Measurements from ENCODE around the gene NRP2. TPM values are rescaled to one million over a fixed set of nuclear protein-coding genes. Genes with fewer than 3 reads are reported as not detected.

NRP2 gene
- total RNA-seq, 2 experiments from 2014 or later = 0.26 to 5.7 TPM

- Mint-ChIP-seq H3K27me3 (peaks cover 19% of the 10 kb centered on the region), H3K9me3 (ENCODE audit: low read depth) (no peaks in the 10 kb centered on the region), H3K4me3 (no peak overlapping the region), H3K36me3 (no peaks in the 10 kb centered on the region), H3K27ac (no peak overlapping the region), H3K4me1 (no peaks in the 10 kb centered on the region)
- CTCF ChIA-PET = no interaction called here
- ATAC-seq (no peak), DNase-seq (no peak)
Measured at GRCh38 chr2:205836477-205837221, 154.3 kb downstream of the NRP2 start.

DNA sequence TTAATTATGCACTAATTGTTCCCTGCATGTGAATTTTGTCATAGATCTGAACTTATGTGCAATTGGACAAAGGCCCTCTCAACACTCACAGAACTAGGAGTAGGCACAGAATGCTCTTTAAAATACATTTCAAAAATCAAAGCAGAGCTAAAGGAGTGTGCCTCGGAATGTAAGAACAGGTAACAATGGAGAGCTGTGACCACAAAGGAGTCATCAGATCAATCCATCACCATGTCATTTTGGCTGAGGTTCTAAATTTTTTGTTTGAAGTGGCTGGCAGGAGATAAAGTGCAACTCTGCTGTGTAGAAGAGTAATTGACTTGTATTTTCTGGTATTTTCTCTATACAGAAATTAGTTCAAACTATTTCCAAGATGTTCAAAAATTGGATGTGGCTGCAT, 155.4 kb downstream of the NRP2 start:
- H3K27ac Mint-ChIP-seq = no peak overlapping the region
- DNase-seq (no peak), ATAC-seq (no peak)
- CTCF ChIA-PET = no interaction called here
- no peaks in the 10 kb centered on the region for H3K9me3 Mint-ChIP-seq (ENCODE audit: low read depth)
- H3K4me3 Mint-ChIP-seq = no peak overlapping the region
- no peaks in the 10 kb centered on the region for H3K36me3 Mint-ChIP-seq
- no peaks in the 10 kb centered on the region for H3K4me1 Mint-ChIP-seq
- peaks cover 19% of the 10 kb centered on the region for H3K27me3 Mint-ChIP-seq

DNA sequence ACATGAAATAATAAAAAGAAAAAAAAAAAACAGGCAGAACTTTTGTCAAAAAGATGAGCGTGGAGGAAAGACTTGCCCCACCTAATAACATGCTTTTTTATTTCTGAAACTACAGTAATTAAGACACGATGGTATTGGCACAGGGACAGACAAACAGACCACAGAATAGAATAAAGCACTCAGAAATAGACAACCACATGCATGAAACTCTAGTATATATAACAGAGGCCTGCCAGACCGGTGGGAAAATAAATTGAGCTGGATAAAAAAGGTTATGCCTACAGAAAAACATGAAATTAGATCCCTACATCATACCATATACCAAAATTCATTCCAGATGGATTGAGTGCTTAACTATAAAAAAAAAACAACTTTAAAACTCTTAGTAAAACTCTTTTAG, 163.1 kb downstream of the NRP2 start:
- CTCF ChIA-PET = no interaction called here
- Mint-ChIP-seq H3K4me3 (no peak overlapping the region), H3K9me3 (ENCODE audit: low read depth) (no peaks in the 10 kb centered on the region), H3K27me3 (peaks cover 12% of the 10 kb centered on the region), H3K4me1 (no peaks in the 10 kb centered on the region), H3K27ac (no peak overlapping the region), H3K36me3 (no peaks in the 10 kb centered on the region)
- DNase-seq = no peak
- no peak for ATAC-seq
